Measurements from ENCODE around the gene AQP12A. TPM values are rescaled to one million over a fixed set of nuclear protein-coding genes. Genes with fewer than 3 reads are reported as not detected.
"Not testable (repeated sequence)": the region's sequence is repeated elsewhere in the genome, so short reads cannot be mapped to it uniquely, and the experiment has no call there.

The AQP12A gene
- polyA plus RNA-seq, 4 donors = 0.60 to 1.6 TPM; not detected in 2

DNA sequence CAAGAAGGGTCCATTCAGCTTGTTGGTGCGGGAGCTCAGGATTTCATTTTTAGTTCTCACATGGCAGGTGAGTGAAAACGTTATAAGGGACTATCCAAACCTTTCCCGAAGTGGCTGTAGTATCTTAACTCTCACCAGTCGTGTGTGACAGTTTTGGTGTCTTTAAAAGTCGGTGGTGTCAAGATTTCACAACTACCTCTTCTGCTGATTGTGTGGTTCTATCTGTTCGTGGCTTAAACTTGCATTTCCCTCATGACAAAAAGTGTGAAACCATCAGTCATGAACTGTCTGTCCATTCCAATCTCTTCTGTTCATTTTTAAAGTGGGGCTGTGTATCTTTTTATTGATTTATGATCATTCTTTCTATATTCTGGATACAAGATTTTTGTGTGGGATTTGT lies 5.2 kb upstream of the AQP12A start:
- DNase-seq (ENCODE audit: low read depth in 4 of 4, low spot score in 3 of 4) = no peak

DNA sequence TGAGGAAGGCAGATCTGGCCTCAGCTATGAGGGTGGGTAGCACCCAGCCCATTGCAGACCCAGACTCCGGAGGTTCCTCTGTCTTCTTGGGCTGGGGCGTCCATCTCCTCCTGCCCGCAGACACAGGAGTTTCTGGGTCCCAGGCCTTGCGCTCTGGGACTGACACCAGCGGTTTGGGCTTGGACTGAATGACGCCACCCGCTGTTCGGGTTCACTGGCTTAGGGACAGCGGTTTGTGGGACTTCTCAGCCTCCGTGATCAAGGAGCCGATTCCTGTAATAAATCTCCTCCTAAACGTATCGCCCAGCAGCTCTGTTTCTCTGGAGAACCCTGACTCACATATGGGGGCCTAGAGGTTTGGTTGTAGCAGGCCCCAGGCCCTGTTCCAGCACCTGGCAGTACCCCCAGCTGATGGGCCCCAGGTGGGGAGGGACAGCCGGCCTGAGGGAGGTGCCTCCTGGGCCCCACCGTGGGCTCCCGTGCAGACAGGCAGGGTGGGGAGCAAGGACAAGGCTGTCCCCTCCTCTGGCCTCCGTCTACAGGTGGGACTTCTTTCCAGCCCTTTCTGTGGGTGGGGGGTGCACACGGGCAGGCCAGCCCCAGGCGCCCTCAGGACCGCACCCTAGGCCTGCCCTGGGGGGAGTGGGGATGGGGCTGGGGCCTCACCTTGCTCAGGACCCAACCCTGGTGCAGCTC lies 4.5 kb upstream of the AQP12A start:
- no peak for DNase-seq (ENCODE audit: low read depth in 4 of 4, low spot score in 3 of 4)

DNA sequence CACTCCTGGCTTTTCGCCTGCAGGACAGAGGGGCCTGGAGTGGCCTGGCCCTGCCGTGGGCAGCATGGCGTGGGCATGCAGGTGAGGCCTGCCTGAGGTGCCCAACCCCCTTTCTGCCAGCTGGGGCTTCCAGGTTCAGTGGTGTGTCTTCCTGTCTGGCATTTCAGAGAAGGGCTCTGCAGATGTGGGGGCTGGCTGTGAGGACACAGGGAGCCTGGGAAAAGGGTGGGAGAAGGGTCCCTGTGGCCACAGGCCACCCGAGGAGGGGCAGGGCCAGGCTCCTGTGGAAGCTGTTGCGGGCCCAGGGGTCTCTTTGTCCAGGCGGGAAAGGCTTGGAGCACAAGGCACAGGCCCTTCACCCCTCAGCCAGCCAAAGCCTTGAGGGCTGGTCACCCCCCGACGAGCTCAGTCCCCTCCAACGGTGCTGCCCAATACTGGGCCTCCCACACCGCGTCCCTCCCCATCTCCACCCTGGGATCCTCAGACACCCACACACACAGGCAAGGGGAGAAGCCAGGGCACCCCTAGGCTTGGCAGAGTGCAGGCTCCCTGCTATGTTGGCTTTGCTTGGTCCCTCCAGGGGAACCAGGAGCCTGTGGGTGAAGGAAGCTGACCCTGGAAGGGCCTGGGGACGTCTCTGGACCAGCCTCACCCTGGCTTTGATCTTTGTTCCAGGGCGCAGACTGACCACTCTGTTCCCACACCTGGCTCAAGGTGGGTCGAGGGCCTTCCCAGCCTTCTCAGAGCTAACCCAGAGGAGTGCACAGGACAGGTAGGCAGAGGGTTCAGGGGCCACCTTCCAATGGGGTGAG lies 3.7 kb upstream of the AQP12A start:
- no peak for DNase-seq (ENCODE audit: low read depth in 4 of 4, low spot score in 3 of 4)

DNA sequence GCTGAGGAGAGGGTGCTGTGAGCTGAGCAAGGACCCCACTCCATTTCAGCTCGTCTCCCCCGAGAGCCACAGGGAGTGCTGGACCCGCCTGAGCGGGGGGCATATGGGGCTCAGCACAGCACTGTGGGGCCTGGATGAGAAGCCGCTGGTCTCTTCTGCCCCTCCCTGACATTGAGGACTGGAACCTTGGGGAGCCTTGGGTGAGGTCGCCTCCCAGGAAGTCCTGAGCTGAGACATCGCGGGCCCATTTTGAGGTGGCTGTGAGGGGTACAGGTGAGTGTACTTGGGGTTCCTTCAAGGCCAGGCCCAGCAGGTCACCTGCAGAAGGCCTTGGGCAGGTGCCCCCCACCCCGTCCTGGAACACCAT lies 3.1 kb upstream of the AQP12A start:
- DNase-seq (ENCODE audit: low read depth in 4 of 4, low spot score in 3 of 4) = no peak

DNA sequence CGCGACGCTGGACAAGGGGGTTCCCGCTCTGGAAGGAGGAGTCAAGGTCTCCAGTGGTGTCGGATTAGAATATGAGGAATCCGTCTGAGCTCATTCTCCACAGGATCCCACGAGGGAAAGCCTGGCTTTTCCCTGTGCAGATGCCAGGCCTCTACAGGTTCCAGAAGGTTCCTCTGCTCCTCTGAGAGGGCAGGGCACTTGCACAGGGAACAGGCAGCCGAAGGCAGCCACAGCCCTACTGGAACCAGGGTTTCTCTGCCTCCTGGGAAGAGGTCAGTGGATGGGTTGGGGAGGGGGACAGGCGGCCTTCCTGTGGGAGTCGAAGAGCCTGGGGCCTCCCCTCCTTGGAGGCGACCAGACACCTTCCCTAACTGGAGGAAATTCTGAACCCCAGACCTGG lies 1.7 kb upstream of the AQP12A start:
- no peak for DNase-seq (ENCODE audit: low read depth in 4 of 4, low spot score in 3 of 4)

DNA sequence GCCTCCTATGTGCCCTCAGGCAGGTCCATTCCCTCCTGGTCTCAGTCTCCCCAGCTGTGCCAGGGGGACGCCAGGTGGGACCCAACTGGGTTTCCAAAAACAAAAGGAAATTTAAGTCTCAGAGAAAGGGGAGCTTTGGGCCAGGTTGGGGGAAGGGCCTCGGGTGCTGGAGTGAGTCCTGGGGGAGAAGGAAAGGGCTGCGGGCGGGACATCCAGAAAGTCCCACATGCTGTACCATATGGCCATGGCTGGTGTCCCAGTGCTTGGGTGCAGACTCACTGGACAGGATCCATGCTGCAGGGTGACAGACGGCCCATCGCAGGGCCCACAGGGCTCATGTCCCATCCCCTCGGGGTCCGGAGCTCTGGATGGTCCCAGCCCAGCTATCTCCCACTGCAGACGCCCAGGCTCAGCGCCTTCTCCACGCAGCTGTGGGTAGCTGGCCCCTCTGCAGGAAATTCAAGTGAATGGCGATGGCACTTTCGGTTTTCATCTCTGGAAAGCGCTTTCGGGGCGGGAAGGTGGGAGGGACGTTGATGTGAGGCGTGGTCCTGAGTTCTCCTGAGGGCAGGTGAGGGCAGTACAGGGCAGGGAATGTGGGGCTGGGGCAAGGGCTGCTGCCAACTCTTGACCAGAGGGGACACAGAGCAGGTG lies 1.1 kb upstream of the AQP12A start:
- not testable (repeated sequence) for DNase-seq (ENCODE audit: low read depth in 4 of 4, low spot score in 3 of 4)

DNA sequence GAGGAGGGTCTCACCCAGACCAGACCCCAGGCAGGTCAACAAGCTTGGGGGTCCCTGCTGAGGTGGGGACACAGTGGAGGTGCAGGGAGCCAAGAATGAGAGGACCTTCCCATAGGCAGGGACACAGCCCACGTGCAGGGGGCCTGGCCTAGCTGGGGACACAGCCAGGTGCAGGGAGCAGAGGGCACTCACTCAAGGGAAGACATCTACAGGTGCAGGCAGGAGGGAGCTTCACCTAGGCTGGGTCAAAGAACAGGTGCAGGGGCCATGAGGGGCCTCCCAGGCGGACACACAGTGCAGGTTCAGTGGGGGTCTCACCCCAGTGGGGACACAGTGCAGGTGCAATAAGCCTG lies 615 bp upstream of the AQP12A start:
- not testable (repeated sequence) for DNase-seq (ENCODE audit: low read depth in 4 of 4, low spot score in 3 of 4)

DNA sequence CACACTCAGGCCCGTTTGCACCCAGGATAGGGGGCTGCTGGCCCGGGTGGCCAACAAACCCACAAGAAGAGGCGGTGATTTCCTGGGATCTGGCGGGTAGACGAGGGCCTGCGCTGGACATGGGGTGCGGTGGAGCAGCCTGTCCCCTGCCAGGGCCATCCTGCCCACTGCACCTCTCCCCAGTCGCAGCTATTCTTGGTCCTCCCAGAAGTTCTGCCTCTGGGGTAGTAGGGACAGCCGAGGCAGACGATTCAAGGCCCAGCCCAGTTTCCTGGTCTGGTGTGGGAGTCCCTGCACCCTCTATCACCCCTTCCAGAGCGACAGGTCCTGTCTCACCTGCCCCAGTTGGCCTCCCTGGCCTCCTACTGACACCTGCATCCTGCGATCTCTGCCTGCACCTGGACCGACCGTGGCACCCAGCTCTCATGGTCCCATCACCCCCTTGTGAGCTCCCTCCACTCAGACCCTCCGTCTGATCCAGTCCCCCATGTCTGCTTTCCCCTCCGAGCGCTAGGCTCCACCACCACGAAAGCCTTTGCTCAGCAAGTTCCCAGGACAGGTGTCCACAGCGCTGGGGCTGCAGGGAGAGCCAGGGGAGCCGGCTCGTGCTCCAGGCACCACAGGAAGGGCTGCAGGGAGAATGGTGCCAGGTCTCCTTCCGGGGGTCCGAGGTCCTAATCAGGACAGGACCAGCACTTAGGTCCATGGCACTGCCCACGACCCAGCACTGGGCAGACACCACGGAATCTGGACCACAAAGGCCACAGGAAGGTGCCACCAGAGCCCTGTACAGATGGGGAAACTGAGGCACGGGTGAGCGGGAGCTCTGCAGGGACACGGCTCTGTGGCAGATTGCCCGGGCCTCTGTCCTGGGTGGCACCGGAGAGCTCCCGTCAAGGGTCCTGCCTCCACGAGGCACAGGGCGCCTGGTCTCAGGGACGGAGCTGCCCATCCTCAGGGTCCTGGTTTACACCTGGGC lies 1.2 kb downstream of the AQP12A start:
- not testable (repeated sequence) for DNase-seq (ENCODE audit: low read depth in 4 of 4, low spot score in 3 of 4)

DNA sequence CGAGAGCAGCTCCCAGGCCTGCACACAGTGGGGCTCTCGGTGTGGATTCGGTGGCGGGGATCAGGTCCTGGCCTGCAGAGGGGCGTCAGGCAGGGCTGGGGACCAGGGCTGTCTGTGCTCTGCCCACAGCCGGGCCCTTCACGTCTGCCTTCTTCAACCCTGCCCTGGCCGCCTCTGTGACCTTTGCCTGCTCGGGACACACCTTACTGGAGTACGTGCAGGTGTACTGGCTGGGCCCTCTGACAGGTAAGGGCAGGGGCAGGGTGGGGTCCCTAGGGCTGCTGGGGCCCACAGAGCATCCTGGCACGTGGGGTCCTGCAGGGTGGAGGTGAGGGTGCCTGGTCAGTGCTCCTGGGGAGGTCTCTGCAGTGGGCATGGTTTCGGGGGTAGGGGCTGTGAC lies 2.6 kb downstream of the AQP12A start:
- DNase-seq (ENCODE audit: low read depth in 4 of 4, low spot score in 3 of 4) = not testable (repeated sequence)

DNA sequence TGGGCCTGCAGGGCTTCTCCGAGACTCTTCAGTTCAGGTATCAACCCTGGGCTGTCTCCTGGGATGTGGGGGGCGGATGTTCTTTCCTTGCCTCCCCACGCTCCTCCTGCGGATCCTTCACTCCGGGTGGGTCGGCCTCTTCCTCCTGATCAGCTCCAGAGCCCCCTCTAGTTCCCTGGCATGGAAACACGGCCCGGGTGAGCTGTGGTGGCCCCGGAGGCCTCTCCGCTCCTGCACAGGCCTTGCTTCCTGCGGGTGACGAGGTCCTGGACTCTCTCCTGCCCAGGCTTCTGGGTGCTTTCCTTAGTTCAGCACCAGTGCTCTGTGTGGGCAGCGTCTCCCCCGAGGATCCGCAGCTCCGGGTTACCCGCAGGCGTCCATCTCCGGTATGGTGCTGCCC lies 3.9 kb downstream of the AQP12A start:
- not testable (repeated sequence) for DNase-seq (ENCODE audit: low read depth in 4 of 4, low spot score in 3 of 4)

DNA sequence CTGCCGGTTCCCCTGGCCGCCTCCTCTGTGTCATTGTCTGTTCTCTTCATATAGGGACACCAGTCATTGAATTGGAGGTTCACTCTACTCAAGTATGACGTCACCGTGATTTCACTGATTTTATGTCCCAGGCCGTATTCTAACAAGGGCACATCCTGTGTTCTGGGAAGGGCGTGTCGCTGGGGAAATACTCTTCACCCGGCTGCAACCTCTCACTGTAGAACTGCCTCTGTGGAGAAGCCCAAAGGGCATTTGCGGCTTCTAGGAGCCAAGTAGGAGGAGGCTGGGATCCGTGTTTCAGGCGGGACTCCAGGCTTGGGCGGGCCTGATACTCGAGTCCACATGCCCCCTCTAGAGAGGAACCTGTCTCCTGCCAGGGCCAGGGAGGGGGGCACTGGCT lies 4.8 kb downstream of the AQP12A start:
- DNase-seq (ENCODE audit: low read depth in 4 of 4, low spot score in 3 of 4) = not testable (repeated sequence)

DNA sequence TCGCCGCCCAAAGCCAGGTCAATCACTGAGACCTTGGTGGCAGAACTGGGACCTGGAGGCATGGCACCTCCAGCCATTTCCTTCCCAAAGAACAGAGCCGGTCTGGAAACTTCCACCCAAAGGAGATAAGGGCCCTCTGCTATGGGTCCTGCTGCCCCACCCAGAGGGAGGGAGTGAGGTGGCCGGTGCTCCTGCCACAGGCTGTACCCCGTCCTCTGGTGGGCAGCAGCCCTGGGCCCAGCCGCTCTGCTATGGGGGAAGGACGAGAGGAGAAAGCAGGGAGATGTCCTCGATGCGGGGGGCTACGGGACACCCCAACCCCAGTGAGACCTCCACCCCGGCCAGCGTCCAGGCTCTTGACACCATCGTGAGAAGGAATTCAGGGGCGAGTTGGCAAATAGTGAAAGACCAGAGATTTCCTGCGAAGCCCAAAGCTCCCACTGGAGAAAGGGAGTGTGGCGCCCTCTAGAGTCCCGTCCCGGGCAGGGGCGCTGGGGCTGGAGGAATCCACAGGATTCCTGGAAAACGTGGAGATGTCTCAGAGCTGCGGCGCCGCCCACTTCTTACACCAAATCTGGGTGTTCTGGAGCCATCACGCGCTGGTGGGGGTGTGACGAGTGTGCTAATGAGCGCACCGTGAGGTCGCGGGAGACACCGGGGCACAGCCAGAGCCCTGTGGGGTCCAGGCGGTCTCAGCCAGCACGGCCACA lies 7.3 kb downstream of the AQP12A start:
- DNase-seq (ENCODE audit: low read depth in 4 of 4, low spot score in 3 of 4) = not testable (repeated sequence)

DNA sequence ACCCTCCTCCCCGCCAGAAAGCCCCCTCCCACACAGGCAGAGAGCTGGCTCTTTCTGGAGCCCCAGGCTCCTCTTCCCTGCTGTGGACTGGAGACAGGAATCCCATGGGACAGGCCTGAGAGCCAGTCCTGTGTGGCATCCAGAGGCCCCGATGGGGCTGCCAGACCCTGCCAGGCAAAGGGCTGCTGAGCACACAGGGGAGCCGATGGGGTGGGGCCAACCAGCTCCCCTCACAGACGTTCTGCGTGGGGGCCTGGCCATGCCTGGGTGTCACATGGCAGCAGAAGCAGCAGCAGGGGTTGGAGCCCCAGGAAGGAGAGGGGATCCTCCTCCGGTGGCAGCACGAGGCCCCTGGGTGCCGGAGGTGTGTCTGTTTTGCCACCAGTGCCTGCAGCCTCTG lies 8.2 kb downstream of the AQP12A start:
- DNase-seq (ENCODE audit: low read depth in 4 of 4, low spot score in 3 of 4) = not testable (repeated sequence)

DNA sequence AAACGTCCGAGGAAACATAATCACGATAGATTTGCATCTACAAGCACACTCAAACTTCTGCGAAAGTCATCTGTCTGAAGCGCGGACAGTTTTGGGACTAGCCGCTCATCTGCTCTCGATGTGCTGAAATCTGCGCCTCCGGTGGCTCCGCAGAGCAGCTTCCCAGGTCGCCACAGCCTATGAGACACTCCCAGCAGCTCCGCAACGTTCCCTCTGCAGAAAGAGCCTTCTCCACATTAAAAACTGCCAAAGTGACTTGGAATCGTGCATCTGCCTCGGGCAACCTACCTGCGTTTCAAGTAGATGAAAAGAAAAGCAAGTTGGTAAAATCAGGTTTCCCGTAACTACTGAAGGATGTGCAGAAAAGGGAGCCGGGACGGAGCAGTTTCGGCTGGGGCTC lies 8.9 kb downstream of the AQP12A start:
- DNase-seq (ENCODE audit: low read depth in 4 of 4, low spot score in 3 of 4) = not testable (repeated sequence)

DNA sequence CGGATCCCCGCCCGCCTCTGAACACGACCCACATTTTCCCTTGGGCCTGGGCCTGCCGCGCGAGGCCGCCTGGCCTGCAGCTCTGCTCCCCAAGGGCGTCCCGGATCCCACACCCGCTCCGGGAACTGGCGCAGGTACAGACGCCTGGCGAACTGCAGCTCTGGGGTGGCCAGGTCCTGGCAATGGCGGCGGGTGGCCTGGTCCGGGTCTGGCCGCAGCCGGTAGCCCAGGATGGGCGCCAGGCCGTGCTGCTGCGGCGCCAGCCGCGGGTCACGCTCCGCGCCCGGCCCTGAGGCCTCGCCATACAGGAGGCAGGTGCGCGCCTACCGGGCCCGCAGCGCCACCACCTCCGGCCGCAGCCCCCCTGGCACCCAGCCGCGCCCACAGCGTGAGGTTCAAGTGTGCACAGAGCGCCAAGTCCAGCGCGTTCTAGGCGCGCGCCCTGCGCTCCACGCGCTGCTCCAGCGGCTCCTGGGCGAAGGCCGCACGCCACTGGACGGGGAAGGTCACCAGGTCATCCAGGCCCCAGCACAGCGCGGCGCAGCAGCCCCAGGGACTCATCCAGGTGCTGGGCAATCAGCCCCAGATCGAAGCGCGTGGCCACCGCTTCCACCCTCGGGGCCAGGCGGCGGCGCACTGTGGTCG lies 9.5 kb downstream of the AQP12A start:
- no peak for DNase-seq (ENCODE audit: low read depth in 4 of 4, low spot score in 3 of 4)

DNA sequence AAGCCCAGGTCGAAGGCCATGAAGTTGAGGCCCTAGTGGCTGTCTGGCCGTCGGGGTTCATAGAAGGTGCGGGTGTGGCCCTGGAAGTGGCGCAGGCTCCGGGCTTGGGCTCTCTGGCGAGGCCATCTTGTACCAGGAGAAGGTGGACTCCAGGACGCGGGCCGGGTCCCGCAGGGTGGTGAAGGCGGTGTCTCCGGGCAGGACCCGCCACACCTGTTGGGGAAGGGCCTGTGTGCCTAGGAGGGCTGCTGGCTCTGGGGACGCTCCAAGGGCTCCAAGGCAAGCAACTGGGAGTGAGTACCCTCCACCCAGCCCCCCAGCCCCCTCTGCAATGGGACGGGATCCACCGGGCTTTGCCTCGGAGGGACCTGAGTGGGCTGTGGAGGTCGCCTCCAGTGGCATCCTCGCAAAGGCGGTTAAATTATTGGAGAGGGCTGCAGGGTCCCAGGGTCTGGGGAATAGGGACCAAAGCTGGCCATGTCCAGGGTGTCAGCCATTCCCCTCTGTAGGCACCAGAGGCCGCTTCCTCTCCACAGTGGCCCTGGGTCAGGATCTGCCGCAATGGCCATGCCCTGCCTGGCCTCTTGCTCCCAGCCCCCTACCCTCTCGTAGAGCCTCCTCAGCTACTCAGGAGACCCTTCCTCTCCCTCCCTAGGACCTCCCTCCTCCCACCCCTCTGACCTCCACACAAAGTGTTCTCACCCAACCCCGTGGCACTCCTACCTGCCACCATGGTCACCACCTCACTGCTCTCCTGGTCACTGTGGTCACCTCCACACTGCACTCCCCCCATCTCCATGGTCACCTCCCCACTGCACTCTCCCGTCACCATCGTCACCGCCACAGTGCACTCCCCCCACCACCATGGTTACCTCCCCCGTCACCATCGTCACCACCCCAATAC lies 10.3 kb downstream of the AQP12A start:
- DNase-seq (ENCODE audit: low read depth in 4 of 4, low spot score in 3 of 4) = no peak

DNA sequence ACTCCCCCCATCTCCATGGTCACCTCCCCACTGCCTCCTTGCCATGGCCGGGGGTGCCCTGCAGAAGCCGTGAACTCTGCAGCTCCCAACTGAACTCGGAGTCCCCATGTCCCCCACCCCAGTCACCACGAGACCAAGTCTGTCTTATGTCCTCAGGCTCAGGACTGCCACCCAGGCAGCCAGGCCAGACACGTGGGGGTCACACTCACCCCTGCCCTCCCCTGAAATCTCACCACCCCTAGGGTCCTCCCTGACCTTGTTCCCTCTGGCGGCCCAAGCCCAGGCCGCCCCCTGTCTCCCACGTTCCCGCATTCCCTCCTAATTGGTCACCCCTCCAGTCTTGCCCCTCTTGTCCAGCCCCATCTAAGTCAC lies 11.0 kb downstream of the AQP12A start:
- DNase-seq (ENCODE audit: low read depth in 4 of 4, low spot score in 3 of 4) = no peak
